Activated CD8-positive, alpha-beta memory T cell treated with anti-CD3 and anti-CD28 coated beads, Interleukin-2, amount 50 U/mL, for 1 hour (primary cell): ENCODE measurements around the gene DRG1.
"Not testable (repeated sequence)": the region's sequence is repeated elsewhere in the genome, so short reads cannot be mapped to it uniquely, and the experiment has no call there.

Source experiments
- DNase-seq: peaks from one replicate; pipeline ENCODE4 v3.0.0-alpha.2; 2020; ENCODE audit errors: extremely low read depth

DRG1 gene

DNA sequence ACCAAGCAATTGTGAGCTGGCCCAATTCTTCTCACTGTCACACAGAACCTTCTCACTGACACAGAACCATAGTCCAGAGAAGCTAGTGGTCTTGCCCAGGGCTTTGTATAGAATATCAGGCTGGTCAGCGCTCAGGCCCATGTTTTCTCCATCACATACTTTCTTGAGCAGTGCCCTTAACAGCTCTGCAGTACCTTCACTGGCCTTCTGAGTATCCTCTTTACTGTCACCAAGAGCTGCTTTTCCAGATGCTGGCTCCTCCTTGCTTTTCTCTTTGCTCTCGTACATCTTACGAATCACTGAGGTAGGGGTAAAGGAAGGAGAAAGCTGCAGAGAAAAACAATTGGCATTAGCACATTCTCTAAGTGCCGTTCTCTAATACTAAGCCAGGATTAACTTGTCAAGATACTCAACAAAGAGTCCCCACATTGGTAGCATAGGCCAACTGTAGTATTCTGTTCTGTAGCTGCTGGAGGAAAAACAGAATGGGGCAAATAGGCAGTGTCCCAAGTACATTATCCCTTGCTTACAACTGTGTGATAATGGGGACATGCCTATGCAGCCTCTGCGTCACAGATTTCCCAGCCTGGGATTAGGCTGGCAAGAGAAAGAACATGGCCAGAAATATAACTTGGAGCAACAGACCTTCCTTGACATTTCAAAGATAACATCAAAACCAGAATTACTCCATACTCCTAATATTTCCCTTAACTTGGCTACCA lies 43.5 kb downstream of the DRG1 start:
- no peak for DNase-seq

DNA sequence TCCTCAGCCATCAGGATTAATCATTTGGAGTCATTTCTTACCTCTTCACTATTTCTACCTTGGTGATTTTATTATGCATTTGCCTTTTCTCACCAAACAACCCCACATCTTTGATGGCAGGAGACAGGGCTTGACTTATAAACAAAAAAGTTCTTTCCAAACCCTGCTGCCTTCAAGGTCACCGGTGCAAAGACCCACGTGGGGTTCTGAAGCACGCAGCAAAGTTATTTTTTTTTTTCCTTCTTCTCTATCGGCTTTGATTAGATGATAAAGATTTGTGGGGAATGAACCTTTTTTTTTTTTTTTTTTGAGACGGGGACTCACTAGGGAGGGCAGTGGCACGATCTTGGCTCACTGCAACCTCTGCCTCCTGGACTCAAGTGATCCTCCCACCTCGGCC lies 44.1 kb downstream of the DRG1 start:
- DNase-seq, result no peak

DNA sequence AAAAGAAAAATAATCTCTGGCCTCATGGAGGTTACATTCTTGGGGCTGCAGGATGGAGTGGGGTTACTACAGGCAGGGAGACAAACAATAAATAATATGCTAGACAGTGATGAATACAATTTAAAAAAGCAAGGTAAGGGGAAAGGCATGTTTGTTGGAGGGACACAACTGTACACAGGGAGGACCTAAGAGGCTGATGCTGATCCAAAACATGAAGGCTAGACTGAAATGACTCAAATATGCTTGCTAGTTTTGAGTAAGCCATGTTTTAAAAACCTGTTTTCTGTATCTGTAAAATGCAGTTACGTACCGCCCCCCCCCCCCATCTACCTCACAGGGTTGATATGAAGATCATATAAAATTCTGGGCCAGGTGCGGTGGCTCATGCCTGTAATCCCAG lies 46.2 kb downstream of the DRG1 start:
- no peak for DNase-seq

DNA sequence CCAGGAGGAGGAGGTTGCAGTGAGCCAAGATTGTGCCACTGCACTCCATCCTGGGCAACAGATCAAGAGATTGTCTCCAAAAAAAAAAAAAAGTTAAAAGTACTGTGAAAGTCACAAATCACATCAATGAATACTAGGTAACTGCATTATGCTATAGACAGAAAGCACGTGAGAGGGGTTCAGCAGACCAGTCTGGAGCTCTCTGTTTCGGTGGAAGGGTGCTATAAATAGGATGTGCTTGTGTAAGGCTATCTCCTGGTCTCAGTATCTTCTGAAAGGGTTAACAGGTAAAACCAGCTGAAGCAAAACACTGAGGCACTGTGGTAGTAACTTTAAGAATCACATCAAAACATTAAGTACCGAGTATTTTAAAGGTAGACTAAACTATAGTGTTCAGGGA lies 46.8 kb downstream of the DRG1 start:
- no peak for DNase-seq

DNA sequence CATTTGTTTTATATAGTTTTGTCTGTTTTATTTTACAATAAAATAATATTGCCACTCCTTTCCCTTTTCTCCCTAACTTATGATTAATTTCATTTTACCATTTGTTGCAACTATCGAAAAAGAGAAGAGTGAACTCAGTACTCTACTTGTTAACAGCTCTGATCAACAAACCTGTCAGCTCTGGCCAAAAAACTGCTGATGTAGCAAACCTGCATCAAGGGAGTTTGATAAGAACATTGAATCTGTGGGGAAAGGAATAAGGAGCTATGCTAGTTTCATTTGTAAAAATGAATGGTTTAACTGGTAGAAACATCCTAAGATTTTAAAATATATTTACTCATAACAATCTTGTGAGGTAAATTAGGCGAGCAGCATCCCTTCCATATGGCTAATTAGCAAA lies 47.4 kb downstream of the DRG1 start:
- no peak for DNase-seq

DNA sequence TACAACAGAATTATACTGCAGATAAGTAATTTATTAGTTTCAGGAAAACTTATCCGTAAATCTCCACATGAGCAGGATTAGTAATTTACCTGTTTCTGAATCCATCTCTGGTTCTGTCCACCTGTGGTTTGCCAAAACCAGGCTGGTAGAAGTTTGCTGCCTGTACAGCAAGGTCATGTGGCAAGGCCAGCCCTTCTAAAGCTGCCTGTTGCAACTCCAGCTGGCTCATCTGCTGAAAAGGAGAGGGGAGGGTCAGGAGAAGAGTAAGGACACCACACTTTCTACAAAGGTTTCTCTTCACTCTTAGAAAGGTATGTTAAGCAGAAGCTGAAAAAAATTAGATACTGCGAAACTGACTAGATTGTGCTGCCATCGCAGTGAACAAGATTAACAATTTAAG lies 47.9 kb downstream of the DRG1 start:
- no peak for DNase-seq

DNA sequence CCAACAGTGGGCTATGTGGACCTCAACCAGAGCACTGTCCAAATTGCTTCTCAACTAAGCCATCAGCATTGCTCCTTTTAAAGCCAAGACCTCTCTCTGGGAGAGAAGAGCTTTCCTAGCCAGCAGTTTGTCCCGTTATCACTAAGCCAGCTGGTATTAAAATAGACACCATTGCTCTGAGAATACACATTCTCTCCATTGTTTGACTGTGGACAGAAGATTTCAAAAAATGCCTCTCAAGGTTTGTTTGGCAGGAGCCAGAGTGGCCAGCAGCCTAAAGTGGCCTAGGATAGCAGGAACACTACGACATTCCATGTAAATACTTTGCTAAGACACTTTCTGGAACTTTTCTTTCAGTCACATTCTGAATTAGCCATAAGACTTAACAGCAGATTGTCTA lies 49.0 kb downstream of the DRG1 start:
- DNase-seq, result no peak

DNA sequence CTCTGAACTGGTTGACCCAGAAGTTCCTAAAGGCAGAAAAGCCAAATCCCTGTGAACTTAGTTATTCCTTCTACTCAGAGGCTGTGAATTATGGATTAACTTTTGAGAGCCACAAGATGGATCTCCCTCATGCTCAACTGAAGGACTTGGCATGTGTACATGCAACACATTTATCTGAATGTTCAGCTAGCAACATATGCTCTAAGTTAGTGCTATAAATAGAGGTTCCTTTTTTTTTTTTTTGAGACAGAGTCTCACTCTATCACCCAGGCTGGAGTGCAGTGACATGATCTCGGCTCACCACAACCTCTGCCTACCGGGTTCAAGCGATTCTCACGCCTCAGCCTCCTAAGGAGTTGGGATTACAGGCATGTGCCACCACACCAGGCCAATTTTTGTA lies 50.1 kb downstream of the DRG1 start:
- DNase-seq, result no peak

DNA sequence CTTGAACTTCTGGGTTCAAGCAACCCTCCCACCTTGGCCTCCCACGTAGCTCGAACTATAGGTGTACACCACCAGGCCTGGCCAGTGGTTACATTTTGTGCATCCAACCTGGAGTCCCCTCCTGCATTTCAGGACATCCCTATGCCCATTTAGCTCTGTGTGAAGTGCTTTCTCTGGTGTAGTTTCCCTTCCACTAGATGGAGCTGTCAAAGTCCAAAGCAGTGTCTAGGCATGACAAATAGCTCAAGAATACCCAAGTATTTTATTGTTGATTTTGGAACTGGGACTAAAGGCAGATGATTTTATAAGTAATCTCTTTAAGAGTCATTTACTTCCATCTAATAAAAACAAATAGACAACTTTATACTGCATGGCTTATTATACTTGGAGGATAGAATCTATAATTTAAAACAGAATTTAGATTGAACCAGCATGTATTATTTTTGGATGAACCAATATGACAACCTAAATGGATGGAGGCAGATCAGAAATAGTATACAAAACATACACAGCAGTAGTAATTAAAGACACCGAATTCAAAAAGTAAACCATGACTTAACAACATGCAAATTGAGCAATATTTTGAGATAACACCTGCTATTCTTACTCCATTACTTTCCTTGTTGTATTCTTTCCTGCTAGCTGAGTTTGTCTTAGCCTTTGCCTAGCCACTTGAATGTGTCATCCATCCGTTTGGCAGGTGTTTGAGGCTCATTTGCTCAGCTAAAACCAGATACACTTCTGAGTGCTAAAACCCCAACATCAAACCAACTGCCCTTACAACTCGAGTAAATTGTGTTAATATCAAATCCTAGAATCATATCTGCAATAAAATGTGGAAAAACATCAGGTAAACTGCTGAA lies 52.5 kb downstream of the DRG1 start:
- DNase-seq, result no peak

DNA sequence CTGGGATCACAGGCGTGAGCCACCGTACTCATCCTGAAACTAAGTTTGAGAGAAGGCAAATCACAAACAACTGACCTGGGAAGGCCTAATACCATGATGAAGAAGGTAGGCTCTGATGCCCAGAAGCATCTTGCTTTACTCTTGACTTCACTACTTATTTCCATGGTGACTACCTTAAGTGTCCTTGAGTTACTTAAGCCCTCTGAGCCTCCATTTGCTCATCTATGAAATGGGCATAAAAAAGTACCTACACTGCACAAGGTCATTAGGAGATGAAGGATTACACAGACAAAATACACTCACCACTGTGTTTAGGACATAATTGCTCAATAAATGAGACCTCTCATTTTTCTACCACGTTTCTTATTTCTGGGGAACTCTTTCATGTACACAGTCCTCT lies 62.3 kb downstream of the DRG1 start:
- no peak for DNase-seq

DNA sequence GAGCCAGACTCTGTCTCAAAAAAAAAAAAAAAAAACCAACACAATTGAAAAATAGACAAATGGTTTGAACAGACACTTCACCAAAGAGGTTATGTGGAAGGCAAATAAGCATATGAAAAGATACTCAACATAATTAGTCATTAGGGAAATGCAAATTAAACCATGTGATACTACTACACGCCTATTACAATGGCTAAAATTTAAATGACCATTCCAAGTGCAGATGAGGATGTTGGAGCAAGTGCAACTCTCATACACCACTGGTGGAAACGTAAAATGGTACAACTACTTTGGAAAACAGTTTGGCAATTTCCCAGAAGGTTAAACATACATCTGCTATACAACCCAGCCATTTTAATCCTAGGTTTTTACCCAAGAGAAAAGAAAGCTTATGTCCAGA lies 65.9 kb downstream of the DRG1 start:
- DNase-seq, result no peak

DNA sequence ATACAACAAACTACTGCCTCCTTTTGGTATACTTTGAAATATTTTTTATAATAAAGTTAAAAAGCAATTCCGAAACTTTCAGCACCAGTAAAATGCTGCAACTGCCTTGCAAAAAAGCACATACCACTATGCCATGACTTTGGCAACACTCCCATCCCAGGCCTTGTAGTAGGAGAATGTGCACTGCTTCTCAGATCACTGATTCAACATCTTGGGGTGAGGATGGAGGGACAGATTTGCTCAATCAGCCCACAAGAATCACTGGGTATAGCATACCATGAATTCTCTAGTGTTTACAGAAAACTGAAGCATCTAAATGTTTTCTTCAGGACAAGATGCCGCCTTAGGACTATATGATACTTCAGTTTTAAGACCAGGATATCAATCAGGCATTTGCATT lies 75.3 kb downstream of the DRG1 start:
- no peak for DNase-seq

DNA sequence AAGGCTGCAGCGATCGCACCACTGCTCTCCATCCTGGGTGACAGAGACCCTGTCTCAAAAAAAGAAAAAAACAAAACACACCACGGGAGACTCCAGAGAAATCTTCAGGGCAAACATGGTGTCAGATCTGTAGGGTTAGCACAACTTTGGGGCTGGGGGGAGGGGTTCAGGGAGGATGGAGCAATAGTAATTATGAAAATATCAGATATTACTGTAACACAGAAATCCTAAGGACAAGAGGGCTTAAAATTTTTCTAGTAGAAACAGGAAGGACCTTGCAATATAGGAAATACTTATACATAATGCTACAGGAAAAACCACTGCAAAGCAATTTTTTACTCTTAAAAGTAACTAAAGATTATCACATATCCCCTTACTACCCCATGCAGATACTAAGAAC lies 76.4 kb downstream of the DRG1 start:
- DNase-seq, result no peak

DNA sequence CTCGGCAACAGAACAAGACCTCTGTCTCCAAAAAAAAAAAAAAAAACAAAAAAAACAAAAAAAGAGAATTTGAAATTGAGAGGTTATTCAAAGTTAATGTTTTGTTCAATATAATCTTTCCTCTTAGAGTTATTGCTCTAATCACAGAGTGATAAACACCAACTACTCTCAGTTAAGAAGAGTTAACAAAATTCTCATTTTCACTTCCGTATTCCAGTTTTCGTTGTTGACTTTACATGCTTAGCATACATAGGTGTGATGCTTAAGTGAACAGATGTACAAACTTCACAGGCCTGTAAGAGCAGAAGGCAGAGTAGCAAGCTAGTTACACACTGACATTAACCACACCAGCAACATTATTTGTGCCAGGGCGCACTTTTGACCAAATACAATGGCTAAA lies 77.9 kb downstream of the DRG1 start:
- no peak for DNase-seq

DNA sequence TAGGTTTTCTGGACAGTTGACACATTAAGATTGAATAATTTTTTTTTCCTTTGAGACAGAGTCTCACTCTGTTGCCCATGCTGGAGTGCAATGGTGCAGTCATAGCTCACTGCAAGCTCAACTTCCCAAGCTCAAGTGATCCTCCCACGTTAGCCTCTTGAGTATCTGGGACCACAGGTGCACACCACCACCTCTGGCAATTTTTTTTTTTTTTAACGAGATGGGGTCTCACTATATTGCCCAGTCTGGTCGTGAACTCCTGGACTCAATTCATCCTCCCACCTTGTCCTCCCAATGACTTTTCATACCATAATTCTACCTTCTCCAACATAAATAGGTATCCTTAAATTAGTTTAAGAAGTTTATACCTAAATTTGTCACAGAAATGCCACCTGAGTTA lies 81.7 kb downstream of the DRG1 start:
- DNase-seq, result no peak

DNA sequence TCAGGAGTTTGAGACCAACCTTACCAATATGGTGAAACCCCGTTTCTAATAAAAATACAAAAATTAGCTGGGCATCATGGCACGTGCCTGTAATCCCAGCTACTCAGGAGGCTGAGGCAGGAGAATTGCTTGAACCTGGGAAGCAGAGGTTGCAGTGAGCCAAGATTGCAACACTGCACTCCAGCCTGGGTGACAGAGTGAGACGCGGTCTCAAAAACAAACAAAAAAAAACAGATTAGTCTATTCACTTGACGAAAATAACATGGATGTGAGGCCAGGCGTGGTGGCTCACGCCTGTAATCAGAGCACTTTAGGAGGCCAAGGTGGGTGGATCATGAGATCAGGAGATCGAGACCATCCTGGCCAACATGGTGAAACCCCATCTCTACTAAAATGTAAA lies 83.1 kb downstream of the DRG1 start:
- not testable (repeated sequence) for DNase-seq
